Right hindlimb (tissue), 1 donor: ENCODE results near the gene KCNB1.
A peak's percentile ranks its signal among the peaks of the same experiment; 100 is the strongest.

ENCODE experiments used
- DNase-seq: peaks from one replicate; pipeline ENCODE4 v3.0.0-alpha.2; 2018

Gene KCNB1

GRCh38 chr20:49482621-49483017 lies at the start of gene KCNB1:
Gene KCNB1, minus strand, starts transcription at chr20:49482668. Its CDS starts 188 bp downstream, at chr20:49482480.
- DNase-seq: peak; percentile 73

DNA sequence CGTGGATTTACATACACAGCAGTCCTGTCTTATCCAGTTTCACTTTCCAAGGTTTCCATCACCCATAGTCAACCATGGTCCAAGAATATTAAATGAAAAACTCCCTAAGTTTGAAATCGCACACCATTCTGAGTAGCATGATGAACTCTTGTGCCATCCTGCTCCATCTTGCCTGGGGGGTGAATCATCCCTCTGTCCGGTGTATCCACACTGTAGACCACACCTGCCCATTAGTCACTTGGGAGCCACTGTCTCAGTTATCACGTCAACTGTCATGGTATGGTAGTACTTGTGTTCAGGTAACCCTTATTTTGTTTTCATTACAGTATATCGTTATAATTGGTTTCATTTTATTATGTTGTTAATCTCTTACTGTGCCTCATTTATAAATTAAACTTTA lies 47.0 kb upstream of the KCNB1 start:
- DNase-seq: no peak

DNA sequence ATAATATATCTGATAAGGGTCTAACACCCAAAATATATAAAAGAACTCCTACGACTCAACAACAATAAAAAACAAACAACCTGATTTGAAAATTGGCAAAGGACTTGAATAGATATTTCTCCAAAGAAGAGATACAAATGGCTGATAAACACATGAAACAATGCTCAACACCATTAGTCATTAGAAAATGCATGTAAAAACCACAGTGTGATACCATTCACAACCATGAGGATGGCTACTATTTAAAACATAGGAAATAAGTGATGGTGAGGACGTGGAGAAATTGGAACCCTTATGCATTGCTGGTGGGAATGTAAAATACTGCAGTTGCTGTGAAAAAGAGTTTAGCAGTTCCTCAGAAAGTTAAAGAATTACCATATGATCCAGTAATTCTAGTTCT lies 44.1 kb upstream of the KCNB1 start:
- no peak for DNase-seq

- no peak for DNase-seq
Measured at GRCh38 chr20:49526056-49526455, 43.6 kb upstream of the KCNB1 start.

DNA sequence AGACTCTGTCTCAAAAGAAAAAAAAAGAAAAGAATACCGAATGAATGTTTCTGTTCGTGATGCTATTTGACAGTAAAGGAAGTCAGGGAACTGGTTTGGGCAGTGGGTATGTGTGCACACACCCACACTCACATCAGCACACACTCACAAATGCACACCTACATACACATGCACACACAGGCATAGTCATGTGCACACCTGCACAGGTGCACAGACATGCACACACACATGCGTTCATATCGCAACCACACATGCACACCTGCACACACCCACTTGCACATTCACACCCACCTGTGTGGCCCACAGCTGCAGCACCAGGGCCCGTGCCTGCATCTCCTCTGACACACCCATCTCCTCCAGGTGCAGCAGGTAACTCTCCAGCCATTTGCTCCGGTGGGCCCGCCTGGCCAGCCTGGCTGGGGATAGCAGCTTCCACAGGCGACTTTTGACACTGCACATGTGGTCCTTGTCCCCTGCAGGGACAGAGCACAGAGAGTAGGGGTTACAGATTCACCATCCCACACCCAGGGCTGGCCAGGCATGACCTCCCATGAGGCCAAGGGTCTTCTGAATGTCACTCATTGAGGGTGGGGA lies 41.4 kb upstream of the KCNB1 start:
- no peak for DNase-seq

- DNase-seq: no peak
Measured at GRCh38 chr20:49521356-49521755, 38.9 kb upstream of the KCNB1 start.

GRCh38 chr20:49519777-49520359 lies 37.4 kb upstream of the KCNB1 start:
- DNase-seq: no peak

- DNase-seq: no peak
Measured at GRCh38 chr20:49519212-49519712, 36.8 kb upstream of the KCNB1 start.

DNA sequence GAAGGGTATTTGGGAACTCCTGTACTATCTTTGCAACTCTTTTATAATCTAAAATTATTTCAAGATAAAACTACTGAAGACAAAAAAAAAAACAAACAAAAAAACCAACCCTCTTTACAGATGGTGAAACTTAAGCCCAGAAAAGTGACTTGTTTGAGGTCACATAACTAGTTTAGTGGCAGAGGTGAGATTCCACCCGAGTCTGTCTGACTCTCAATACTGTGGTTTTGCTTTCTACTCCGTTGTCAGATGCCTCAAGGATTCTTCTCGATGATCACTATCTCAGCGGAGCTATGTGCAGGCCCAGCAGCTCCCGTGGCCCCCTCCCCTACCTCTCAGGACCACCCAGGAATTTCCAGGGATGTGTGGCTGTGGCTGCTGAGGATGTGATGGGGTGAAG lies 36.1 kb upstream of the KCNB1 start:
- no peak for DNase-seq

- no peak for DNase-seq
Measured at GRCh38 chr20:49517805-49518100, 35.3 kb upstream of the KCNB1 start.

- no peak for DNase-seq
Measured at GRCh38 chr20:49516916-49517804, 34.7 kb upstream of the KCNB1 start.

GRCh38 chr20:49515586-49515985 lies 33.1 kb upstream of the KCNB1 start:
- DNase-seq: no peak

DNA sequence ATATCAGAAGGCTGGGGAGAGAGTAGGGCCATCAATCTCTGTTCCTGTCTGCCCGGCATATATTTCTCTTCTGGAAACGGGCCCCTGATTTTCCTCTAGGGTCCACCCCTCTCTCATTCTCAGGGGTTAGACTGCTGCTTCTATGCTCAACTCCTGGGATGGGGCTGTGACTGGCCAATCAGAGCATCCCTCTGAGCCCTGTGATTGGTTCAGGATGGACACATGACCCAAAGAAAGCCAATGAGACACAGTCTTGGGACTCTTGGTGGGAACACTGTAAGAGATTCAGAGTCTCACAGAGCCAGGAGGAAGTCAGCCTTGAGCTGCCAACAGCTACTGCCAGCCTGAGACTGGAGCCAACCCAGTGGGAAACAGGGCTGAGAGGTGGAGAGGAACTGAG lies 31.0 kb upstream of the KCNB1 start:
- no peak for DNase-seq

DNA sequence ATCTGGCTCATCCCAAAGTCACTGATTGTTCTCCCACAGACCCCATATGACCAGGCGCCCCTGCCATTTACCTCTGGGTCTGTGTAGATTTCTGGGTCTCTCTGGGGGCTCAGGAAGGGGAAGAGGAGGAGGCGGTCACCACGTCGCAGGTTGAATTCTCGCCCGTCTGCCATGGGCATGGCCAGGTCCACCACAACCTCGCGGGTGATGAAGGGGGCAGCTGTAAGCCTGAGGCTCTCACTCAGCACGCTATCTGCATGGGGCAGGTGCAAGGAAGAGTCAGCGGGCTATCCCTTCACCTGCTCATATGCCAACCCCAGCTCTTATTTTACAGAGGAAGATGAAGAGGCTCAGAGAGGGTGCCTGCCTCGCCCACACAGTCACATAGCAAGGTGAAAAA lies 30.5 kb upstream of the KCNB1 start:
- no peak for DNase-seq

GRCh38 chr20:49511788-49512525 lies 29.5 kb upstream of the KCNB1 start:
- DNase-seq: no peak

DNA sequence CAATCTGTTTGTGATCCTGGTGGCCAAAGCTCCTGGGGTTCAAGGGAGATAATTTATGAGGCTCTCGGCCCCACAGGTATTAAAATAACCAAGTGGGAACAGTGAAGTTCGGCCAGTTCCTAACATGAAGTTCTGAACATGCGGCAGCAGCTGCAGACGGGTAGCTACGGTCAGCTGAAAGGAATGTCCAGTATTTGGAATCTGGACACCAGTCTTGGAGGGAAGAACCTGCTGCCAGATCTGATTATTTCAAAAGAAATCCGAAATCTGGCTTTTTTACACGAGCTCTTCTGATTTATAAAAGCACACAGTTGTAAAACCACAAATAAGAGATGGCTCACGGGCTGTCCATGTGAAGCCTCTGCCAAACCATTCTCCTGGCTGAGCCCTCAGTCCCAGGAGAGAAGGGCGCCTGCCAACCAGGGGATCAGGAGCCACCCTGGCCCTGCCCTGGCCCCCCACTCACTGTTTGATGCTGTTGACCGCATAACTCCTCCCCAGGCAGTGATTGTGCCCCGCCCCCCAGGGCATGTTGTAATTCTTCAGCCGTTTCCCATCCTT lies 28.2 kb upstream of the KCNB1 start:
- DNase-seq: peak; percentile 61

DNA sequence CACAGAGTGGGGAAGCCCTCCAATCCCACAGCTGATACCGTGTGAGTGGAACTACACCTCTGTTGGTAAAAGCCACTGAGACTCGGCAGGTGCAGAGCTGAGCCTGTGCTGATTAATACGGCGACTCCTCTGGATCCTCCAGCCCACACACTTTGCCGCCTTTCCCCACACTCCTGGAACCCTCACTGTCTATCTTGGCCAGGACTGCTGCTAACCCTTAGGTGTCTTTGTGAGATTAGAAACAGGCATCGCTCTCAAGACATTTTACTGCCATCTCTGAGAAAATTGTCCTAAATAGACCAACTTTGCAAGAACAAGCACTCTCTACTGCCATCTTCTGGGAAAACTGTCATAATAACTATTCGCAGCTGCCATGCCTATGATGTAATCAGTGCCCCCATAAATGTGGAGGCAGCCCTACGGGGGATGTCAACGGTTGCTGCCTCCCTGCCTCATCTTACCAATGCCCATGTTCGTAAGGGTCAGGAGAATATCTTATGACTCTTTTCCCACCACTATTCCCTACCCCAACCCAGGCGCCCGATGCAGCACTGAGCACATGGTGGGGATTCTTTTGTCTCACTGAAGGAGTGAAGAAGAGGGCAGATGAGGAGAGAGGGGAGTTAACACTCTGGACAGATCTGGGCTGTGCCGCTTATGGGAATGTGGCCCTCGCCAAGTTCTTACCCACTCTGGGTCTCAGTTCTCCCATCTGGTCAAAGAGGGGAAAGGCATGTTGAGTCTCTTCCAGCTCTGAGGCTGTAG lies 26.1 kb upstream of the KCNB1 start:
- DNase-seq: no peak

DNA sequence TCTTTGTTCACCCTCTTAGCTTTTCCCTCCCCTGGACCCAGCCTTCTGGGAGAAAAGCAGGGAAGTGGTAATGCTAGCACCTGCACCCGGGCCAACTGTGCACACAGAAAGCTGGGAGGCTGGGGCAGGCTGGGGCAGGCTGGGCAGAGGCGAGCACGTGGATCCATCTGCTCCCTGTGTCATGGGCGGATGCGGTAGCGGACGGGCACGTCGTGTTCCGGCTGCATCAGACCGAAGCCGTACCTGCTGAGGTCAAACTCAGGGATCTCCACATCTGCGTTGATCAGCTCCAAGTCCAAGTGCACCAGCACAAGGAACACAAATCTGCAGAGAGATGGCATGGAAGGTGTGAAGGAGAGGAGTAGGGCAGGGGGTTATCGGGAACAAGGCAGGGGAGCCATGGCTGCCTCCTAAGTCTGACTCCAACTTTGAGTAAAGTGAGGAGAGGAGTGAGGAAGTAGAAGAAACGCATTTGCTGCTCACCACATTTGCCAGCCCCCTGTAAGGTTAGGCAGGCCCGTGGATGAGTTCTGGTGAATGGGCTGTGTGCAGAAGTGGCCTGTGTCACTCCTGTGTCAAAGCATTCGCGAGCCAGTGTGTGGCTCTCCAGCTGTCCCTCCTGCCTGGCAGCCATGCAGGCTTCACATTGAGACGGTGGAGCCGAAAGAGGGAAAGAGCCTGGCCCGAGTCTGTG lies 25.4 kb upstream of the KCNB1 start:
- no peak for DNase-seq

DNA sequence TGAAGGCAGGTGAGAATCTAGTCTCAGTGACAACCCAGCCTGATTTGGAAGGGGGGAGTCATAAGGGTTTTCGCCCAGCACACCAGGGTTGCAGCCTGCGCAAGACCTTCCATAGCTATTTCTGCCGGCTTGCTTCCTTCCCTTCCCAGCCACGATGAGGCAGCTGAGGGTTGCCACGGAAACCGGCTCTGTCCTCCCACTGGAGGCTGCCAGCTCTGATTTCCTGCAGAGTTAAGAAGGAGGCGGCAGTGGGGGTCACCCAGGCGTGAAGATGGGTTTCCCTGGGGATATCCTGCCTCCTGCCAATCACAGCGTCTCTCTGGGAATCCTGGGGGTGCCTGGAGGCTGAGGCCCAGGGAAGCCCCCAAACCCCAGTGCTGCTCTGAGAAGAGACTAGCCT lies 23.1 kb upstream of the KCNB1 start:
- peak; percentile 68 for DNase-seq

GRCh38 chr20:49503176-49503575 lies 20.7 kb upstream of the KCNB1 start:
- DNase-seq: no peak

DNA sequence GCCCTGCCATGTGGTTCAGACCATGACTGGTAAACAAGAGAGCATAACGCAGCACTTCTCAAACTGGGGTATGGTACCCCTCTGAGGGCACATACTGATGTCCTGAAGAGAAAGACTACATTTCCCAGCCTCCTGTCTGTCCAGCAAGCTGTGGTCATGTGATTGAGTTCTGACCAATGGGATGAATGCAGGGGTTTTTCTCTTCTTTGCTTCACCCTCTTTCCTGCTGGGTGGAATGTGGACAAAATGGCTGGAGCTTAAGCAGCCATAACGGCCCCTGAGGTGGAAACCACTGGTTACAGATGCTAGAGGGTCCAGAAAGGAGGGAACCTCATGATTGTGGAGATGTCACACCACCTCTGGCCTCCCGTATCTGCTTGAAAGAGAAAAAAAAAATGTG lies 19.4 kb upstream of the KCNB1 start:
- DNase-seq: no peak

GRCh38 chr20:49497398-49497669 lies 14.9 kb upstream of the KCNB1 start:
- DNase-seq: peak; percentile 39
